Erythroblast (primary cell): Measurements from ENCODE around the gene USP48.

Source experiments
- DNase-seq, 2 experiments: peaks; one replicate each; lab custom pipeline; 2025; lab: John Stamatoyannopoulos, UW
- GATA1 ChIP-seq: IDR thresholded peaks from 2 replicates; pipeline ENCODE4 v1.6.1; 2011; ENCODE audit warnings: low read depth, mild to moderate bottlenecking, control low read depth, low read length, moderate library complexity
- POLR2A ChIP-seq: IDR thresholded peaks from 2 replicates; pipeline ENCODE4 v1.6.1; 2011; ENCODE audit warnings: mild to moderate bottlenecking, low read length

USP48 gene

GRCh38 chr1:21758614-21759013 is 24.3 kb downstream of the USP48 start:
- no peak for DNase-seq
- TF ChIP-seq POLR2A, result no peak
- TF ChIP-seq GATA1, result no peak

GRCh38 chr1:21756393-21757089 is 26.4 kb downstream of the USP48 start:
- no peak for TF ChIP-seq POLR2A
- TF ChIP-seq GATA1, result no peak
- no peak for DNase-seq

- DNase-seq, result no peak
- TF ChIP-seq POLR2A, result no peak
- TF ChIP-seq GATA1, result no peak
Observed at GRCh38 chr1:21755067-21755466, 27.9 kb downstream of the USP48 start.

GRCh38 chr1:21754583-21754982 is 28.4 kb downstream of the USP48 start:
- no peak for DNase-seq

GRCh38 chr1:21752186-21752585 is 30.8 kb downstream of the USP48 start:
- no peak for DNase-seq
- no peak for TF ChIP-seq GATA1
- no peak for TF ChIP-seq POLR2A

More at GRCh38 chr1:21754583-21754982, 28.4 kb downstream of the USP48 start:
- no peak for TF ChIP-seq GATA1
- TF ChIP-seq POLR2A, result no peak

GRCh38 chr1:21751281-21751680 is 31.7 kb downstream of the USP48 start:
- DNase-seq, result no peak
- no peak for TF ChIP-seq GATA1
- no peak for TF ChIP-seq POLR2A

GRCh38 chr1:21750841-21751240 is 32.1 kb downstream of the USP48 start:
- TF ChIP-seq GATA1, result no peak
- TF ChIP-seq POLR2A, result no peak
- no peak for DNase-seq

GRCh38 chr1:21749859-21750468 is 33.0 kb downstream of the USP48 start:
- DNase-seq, result peak; percentile 72 to 92
- no peak for TF ChIP-seq GATA1
- TF ChIP-seq POLR2A, result no peak

GRCh38 chr1:21749109-21749508 is 33.8 kb downstream of the USP48 start:
- DNase-seq, result peak in 1 of 2 experiments; percentile 34
- no peak for TF ChIP-seq POLR2A
- no peak for TF ChIP-seq GATA1

GRCh38 chr1:21743476-21743875 is 39.5 kb downstream of the USP48 start:
- no peak for DNase-seq

GRCh38 chr1:21742578-21742977 is 40.4 kb downstream of the USP48 start:
- TF ChIP-seq GATA1, result no peak
- TF ChIP-seq POLR2A, result no peak
- no peak for DNase-seq

More at GRCh38 chr1:21743476-21743875, 39.5 kb downstream of the USP48 start:
- no peak for TF ChIP-seq GATA1
- no peak for TF ChIP-seq POLR2A

GRCh38 chr1:21741206-21741605 is 41.7 kb downstream of the USP48 start:
- DNase-seq, result no peak
- TF ChIP-seq POLR2A, result no peak

- no peak for TF ChIP-seq GATA1
- no peak for TF ChIP-seq POLR2A
Observed at GRCh38 chr1:21736876-21737275, 46.1 kb downstream of the USP48 start.

GRCh38 chr1:21736011-21736410 is 46.9 kb downstream of the USP48 start:
- DNase-seq, result no peak
- TF ChIP-seq GATA1 (no peak), POLR2A (no peak)

More at GRCh38 chr1:21736876-21737275, 46.1 kb downstream of the USP48 start:
- no peak for DNase-seq

GRCh38 chr1:21734526-21734925 is 48.4 kb downstream of the USP48 start:
- DNase-seq, result no peak
- no peak for TF ChIP-seq GATA1
- TF ChIP-seq POLR2A, result no peak
